Measurements from ENCODE around the gene RBFOX1. TPM values are rescaled to one million over a fixed set of nuclear protein-coding genes. Genes with fewer than 3 reads are reported as not detected.

RBFOX1 gene
- total RNA-seq: 0.07 TPM in 1 of 2 replicates, not detected in the other

DNA sequence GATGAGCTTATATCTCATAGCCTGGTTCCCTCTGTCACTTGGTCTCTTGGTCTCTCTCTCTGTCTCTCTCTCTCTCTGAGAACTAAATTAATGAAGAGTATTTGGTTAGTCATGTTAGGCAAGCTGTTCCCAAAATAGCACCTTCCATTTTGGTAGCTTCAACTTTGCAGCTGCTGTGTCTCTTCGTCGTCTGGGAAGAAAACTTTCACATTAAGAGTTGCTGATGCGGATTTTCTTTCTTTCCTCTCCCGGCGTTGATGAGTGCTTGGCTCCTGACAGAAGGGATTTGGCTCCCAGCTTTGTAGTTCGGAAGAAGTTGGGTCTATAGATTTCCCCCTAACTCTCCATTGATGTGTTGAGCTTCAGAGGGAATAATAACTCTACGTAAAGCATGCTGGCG lies at the start of gene RBFOX1:
TSS of gene RBFOX1 (plus strand) at position 235 of the 400 bp plus-strand sequence.
- Histone ChIP-seq H3K36me3 (ENCODE audit: control insufficient read depth, insufficient read depth, low read length) (no peaks in the 10 kb centered on the region), H3K4me3 (ENCODE audit: low read depth, low read length) (no peak within 1 kb of the TSS), H3K27me3 (ENCODE audit: control insufficient read depth, insufficient read depth, low read length) (no peaks in the 10 kb centered on the region)
- no peak for DNase-seq (ENCODE audit: low read depth)
- TF ChIP-seq, protein P1, sequence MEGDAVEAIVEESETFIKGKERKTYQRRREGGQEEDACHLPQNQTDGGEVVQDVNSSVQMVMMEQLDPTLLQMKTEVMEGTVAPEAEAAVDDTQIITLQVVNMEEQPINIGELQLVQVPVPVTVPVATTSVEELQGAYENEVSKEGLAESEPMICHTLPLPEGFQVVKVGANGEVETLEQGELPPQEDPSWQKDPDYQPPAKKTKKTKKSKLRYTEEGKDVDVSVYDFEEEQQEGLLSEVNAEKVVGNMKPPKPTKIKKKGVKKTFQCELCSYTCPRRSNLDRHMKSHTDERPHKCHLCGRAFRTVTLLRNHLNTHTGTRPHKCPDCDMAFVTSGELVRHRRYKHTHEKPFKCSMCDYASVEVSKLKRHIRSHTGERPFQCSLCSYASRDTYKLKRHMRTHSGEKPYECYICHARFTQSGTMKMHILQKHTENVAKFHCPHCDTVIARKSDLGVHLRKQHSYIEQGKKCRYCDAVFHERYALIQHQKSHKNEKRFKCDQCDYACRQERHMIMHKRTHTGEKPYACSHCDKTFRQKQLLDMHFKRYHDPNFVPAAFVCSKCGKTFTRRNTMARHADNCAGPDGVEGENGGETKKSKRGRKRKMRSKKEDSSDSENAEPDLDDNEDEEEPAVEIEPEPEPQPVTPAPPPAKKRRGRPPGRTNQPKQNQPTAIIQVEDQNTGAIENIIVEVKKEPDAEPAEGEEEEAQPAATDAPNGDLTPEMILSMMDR (IDR thresholded peaks at IDR 0.05; ENCODE audit: insufficient read depth, low read length, poor library complexity, severe bottlenecking): no peak

DNA sequence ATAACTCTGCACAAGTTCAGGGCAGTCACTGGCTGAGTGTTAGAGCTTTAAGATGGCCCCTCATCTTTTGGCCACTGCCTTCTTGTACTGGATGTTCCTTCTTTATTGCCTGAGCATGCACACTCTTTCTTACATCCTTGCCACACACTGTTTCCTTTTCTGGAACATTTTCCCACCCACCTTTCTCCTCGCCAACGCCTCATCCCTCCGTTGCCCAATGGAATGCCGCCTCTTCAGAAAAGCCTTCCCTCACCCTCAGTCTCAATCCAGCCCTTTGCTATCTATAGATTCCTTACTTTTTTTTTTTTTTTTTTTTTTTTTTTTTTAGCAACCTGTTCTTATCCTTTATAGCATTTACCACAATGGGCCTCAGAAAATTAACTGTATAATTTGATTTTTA lies 47.9 kb upstream of the RBFOX1 start:
- TF ChIP-seq, protein P1 (IDR thresholded peaks at IDR 0.05; ENCODE audit: insufficient read depth, low read length, poor library complexity, severe bottlenecking): no peak
- H3K27me3 ChIP-seq (ENCODE audit: control insufficient read depth, insufficient read depth, low read length): no peaks in the 10 kb centered on the region
- H3K4me3 ChIP-seq (ENCODE audit: low read depth, low read length): no peak overlapping the region
- no peaks in the 10 kb centered on the region for H3K36me3 ChIP-seq (ENCODE audit: control insufficient read depth, insufficient read depth, low read length)
- no peak for DNase-seq (ENCODE audit: low read depth)

DNA sequence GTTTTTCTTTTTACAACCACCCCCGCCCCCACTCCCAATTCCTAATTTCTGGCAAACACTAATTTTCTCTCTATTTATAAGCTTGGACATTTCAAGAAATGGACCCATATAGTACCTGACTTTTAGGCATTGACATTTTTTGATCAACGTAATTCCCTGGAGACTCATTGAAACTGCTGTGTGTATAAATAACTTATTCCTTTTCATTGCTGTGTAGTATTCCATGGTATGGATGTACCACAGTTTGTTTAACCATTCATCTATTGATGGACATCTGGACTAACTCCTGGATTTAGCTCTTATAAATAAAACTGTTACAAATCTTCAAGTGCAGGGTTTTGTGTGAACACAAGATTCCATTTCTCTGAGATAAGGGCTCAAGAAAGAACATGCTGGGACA lies 47.1 kb upstream of the RBFOX1 start:
- TF ChIP-seq, protein P1 (IDR thresholded peaks at IDR 0.05; ENCODE audit: insufficient read depth, low read length, poor library complexity, severe bottlenecking): no peak
- no peaks in the 10 kb centered on the region for H3K36me3 ChIP-seq (ENCODE audit: control insufficient read depth, insufficient read depth, low read length)
- H3K4me3 ChIP-seq (ENCODE audit: low read depth, low read length): no peak overlapping the region
- no peaks in the 10 kb centered on the region for H3K27me3 ChIP-seq (ENCODE audit: control insufficient read depth, insufficient read depth, low read length)
- DNase-seq (ENCODE audit: low read depth): no peak

DNA sequence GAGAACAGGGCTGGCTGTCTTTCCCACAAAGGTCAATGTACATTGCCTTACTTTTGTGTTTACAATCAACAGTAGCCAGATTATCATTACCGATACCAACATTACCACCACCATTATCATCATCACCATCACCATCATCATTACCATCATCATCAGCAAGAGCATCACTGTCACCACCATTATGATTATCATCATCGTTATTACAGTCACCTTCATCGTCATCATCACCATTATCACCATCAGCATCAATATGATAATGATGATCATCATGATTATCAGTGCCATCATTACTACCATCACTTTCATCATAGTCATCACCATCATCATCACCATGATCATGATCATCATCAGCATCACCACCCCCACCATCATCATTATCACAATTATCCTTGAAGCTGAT lies 43.3 kb upstream of the RBFOX1 start:
- TF ChIP-seq, protein P1 (IDR thresholded peaks at IDR 0.05; ENCODE audit: insufficient read depth, low read length, poor library complexity, severe bottlenecking): no peak
- H3K4me3 ChIP-seq (ENCODE audit: low read depth, low read length): no peak overlapping the region
- no peak for DNase-seq (ENCODE audit: low read depth)
- no peaks in the 10 kb centered on the region for H3K36me3 ChIP-seq (ENCODE audit: control insufficient read depth, insufficient read depth, low read length)
- H3K27me3 ChIP-seq (ENCODE audit: control insufficient read depth, insufficient read depth, low read length): no peaks in the 10 kb centered on the region

DNA sequence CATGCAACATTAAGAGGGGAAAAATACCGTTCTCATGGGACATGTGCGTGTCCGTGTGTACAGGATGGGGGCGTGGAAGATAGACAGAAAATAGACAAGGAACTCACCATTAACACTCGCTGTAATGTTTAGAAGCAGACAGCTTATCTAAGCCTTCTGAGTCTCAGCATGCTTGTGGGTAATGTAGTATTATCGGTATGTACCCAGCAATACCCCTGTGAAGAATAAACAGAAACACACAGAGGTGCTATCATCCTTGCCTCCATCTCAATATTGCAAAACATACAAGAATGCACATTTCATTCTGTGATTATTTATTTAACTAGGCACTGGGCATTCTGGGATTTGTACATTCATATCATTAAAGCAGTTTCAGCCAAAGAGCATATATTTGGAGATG lies 42.0 kb upstream of the RBFOX1 start:
- DNase-seq (ENCODE audit: low read depth): no peak
- Histone ChIP-seq H3K4me3 (ENCODE audit: low read depth, low read length) (no peak overlapping the region), H3K36me3 (ENCODE audit: control insufficient read depth, insufficient read depth, low read length) (no peaks in the 10 kb centered on the region), H3K27me3 (ENCODE audit: control insufficient read depth, insufficient read depth, low read length) (no peaks in the 10 kb centered on the region)
- TF ChIP-seq, protein P1 (IDR thresholded peaks at IDR 0.05; ENCODE audit: insufficient read depth, low read length, poor library complexity, severe bottlenecking): no peak

DNA sequence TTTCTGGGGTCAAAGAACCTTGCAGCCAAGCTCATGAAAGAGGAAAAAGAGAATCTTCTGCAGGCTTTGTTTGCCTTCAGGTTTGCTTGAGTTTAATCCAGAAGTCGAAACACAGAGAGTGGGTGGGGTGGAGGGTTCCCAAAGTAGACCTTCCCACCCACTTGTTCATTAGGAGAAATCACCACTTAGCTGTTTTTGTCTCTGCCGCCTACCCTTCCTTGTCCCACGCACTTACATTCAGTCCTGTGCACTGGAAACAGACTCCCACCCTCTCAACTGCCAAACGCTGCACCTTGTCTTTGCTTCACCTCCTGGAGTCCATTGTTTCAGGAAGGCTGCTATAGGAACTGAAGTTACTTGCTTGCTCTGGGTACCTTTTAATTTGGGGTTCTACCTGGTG lies 38.6 kb upstream of the RBFOX1 start:
- Histone ChIP-seq H3K27me3 (ENCODE audit: control insufficient read depth, insufficient read depth, low read length) (no peaks in the 10 kb centered on the region), H3K4me3 (ENCODE audit: low read depth, low read length) (no peak overlapping the region), H3K36me3 (ENCODE audit: control insufficient read depth, insufficient read depth, low read length) (no peaks in the 10 kb centered on the region)
- TF ChIP-seq, protein P1 (IDR thresholded peaks at IDR 0.05; ENCODE audit: insufficient read depth, low read length, poor library complexity, severe bottlenecking): no peak
- no peak for DNase-seq (ENCODE audit: low read depth)
